Smooth muscle cell (in vitro differentiated cells): ENCODE measurements around the gene CDC7. TPM values are rescaled to one million over a fixed set of nuclear protein-coding genes. Genes with fewer than 3 reads are reported as not detected.

ENCODE experiments used
- DNase-seq: peaks from one replicate; lab custom pipeline; 2025; ENCODE audit not compliant: unreplicated experiment; lab: John Stamatoyannopoulos, UW
- H2AFZ ChIP-seq: fragments of 200-600 bp; sonication (generic); 2 replicates; pipeline ENCODE4 v1.6.0; 2016; ENCODE audit warnings: antibody characterized with exemption, low read depth, mild to moderate bottlenecking
- H3F3A ChIP-seq: fragments of 200-600 bp; sonication (generic); 2 replicates; pipeline ENCODE4 v1.6.0; 2017; ENCODE audit warnings: antibody characterized with exemption, low read depth
- H3K27ac ChIP-seq: fragments of 200-600 bp; sonication (generic); 2 replicates; pipeline ENCODE4 v1.5.1; 2016; ENCODE audit warnings: low read depth, mild to moderate bottlenecking
- H3K27me3 ChIP-seq: fragments of 200-600 bp; sonication (generic); 2 replicates; pipeline ENCODE4 v1.6.1; 2016; ENCODE audit warnings: low read depth, mild to moderate bottlenecking
- H3K36me3 ChIP-seq: fragments of 200-600 bp; sonication (generic); 2 replicates; pipeline ENCODE4 v1.5.1; 2016; ENCODE audit warnings: low read depth
- H3K4me1 ChIP-seq: fragments of 200-600 bp; sonication (generic); 2 replicates; pipeline ENCODE4 v1.5.1; 2016; ENCODE audit warnings: low read depth
- H3K4me2 ChIP-seq: fragments of 200-600 bp; sonication (generic); 2 replicates; pipeline ENCODE4 v1.6.0; 2016; ENCODE audit warnings: mild to moderate bottlenecking
- H3K4me3 ChIP-seq: fragments of 200-600 bp; sonication (generic); 2 replicates; pipeline ENCODE4 v1.5.1; 2016; ENCODE audit warnings: mild to moderate bottlenecking
- H3K79me2 ChIP-seq: fragments of 200-600 bp; sonication (generic); 2 replicates; pipeline ENCODE4 v1.6.0; 2016; ENCODE audit warnings: low read depth, mild to moderate bottlenecking
- H3K9ac ChIP-seq: fragments of 200-600 bp; sonication (generic); 2 replicates; pipeline ENCODE4 v1.6.0; 2016; ENCODE audit warnings: low read depth
- H3K9me3 ChIP-seq: fragments of 200-600 bp; sonication (generic); replicated peaks from 2 replicates; pipeline ENCODE4 v1.5.1; 2016; ENCODE audit warnings: low read depth
- H4K20me1 ChIP-seq: fragments of 200-600 bp; sonication (generic); 2 replicates; pipeline ENCODE4 v1.6.0; 2016; ENCODE audit warnings: low read depth
- CTCF ChIP-seq: fragments of 200-600 bp; sonication (generic); IDR thresholded peaks from 2 replicates; pipeline ENCODE4 v1.5.1; 2017; ENCODE audit warnings: borderline replicate concordance, mild to moderate bottlenecking, antibody characterized with exemption; ENCODE audit not compliant: insufficient read depth, poor library complexity, severe bottlenecking
- WGBS: methylation state at CpG from one replicate; pipeline ENCODE4 v1.1.7; 2016; ENCODE audit warnings: low lambda C conversion rate; 5-methylcytosine and 5-hydroxymethylcytosine counted together
- polyA plus RNA-seq: library from polyadenylated mRNA; unstranded; fragments of >200 nt; fragmentation: Nextera tagmentation; extraction: Ambion mirVana; gene quantifications from 2 replicates; pipeline ENCODE4 v1.2.1, GENCODE V29; 2016
- total RNA-seq: library from RNA; depleted of rRNA; stranded (reverse); fragments of >200 nt; gene quantifications from 2 replicates; pipeline ENCODE4 v1.2.3, GENCODE V29; 2014

The CDC7 gene
- total and polyA plus RNA-seq, 2 experiments from 2014 or later: 10.1 to 11.2 TPM

DNA sequence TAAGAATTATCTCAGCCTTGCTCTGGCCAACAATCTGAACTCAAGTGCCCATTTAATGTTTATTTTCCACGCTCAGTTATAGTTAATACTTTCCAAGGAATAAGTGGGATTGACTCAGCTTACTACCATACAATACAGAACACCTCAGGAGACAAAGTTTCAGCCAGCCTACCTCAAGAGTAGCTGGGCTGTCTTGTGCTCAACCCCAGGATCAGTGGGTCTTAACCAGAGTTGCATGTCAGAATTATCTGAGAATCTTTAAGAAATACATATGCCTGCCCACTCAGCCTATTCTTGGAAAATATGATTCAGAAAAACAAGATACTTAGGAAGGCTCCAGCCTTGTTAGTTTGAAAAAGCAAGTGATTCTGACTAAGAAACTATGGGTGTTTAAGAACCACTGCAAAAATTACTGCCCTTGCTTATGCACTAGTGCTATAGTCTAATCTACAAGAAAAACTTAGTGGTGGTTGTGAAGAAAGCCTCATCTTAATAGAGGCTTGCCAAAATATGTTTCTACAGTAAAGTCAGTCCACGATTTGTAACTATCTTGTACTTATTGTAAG, 20.4 kb downstream of the CDC7 start:
- no peaks in the 10 kb centered on the region for H4K20me1 ChIP-seq
- peaks cover 5% of the 10 kb centered on the region for H3K4me1 ChIP-seq
- DNase-seq: no peak
- H3K27me3 ChIP-seq: no peaks in the 10 kb centered on the region
- H3K4me3 ChIP-seq: no peak overlapping the region
- H2AFZ ChIP-seq: no peak overlapping the region
- WGBS: 65% methylated on average over 2 of the region's 2 CpGs
- H3K4me2 ChIP-seq: no peak overlapping the region
- H3F3A ChIP-seq: peaks cover 3% of the 10 kb centered on the region
- no peak for TF ChIP-seq CTCF
- no peaks in the 10 kb centered on the region for H3K9me3 ChIP-seq
- peak overlapping the region; percentile 14 for H3K27ac ChIP-seq
- H3K79me2 ChIP-seq: no peaks in the 10 kb centered on the region
- H3K9ac ChIP-seq: no peak overlapping the region
- no peaks in the 10 kb centered on the region for H3K36me3 ChIP-seq

GRCh38 chr1:91523482-91523881, 22.8 kb downstream of the CDC7 start:
- no peaks in the 10 kb centered on the region for H3K27me3 ChIP-seq
- no peak overlapping the region for H2AFZ ChIP-seq
- no peaks in the 10 kb centered on the region for H3F3A ChIP-seq
- DNase-seq: no peak
- WGBS: 80% methylated on average over 1 of the region's 1 CpG
- no peaks in the 10 kb centered on the region for H3K79me2 ChIP-seq
- no peak overlapping the region for H3K4me2 ChIP-seq
- H3K4me1 ChIP-seq: peaks cover 5% of the 10 kb centered on the region
- H3K9me3 ChIP-seq: no peaks in the 10 kb centered on the region
- H3K36me3 ChIP-seq: no peaks in the 10 kb centered on the region
- H4K20me1 ChIP-seq: no peaks in the 10 kb centered on the region
- no peak for TF ChIP-seq CTCF
- peak overlapping the region; percentile 14 for H3K27ac ChIP-seq
- H3K9ac ChIP-seq: no peak overlapping the region
- no peak overlapping the region for H3K4me3 ChIP-seq

DNA sequence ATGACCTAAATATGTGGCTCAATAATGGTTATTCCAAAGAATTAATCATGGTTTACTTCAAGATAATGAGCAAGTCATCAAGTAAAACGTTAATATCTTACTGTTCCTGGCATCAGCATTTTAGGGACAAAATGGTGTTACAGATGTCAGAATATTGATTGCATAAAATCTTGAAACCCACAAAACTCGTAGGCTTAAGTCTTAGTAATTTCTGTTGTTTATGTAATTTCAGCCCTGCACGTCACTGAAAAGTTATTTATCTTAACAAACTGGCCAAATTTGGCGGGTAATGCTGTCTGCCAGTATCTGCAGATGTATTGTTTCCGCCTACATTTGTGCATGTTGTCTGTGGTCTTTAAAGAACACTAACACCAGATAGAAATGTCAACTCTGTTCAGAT, 25.8 kb downstream of the CDC7 start:
- Histone ChIP-seq H3K9me3 (no peaks in the 10 kb centered on the region), H2AFZ (no peak overlapping the region), H3K27me3 (no peaks in the 10 kb centered on the region), H3K9ac (no peak overlapping the region), H4K20me1 (no peaks in the 10 kb centered on the region), H3K36me3 (no peaks in the 10 kb centered on the region), H3F3A (no peaks in the 10 kb centered on the region), H3K27ac (peak overlapping the region; percentile 68), H3K4me2 (peak overlapping the region; percentile 32), H3K79me2 (no peaks in the 10 kb centered on the region), H3K4me3 (no peak overlapping the region), H3K4me1 (peaks cover 5% of the 10 kb centered on the region)
- 30% methylated on average over 5 of the region's 5 CpGs for WGBS
- no peak for TF ChIP-seq CTCF
- no peak for DNase-seq

DNA sequence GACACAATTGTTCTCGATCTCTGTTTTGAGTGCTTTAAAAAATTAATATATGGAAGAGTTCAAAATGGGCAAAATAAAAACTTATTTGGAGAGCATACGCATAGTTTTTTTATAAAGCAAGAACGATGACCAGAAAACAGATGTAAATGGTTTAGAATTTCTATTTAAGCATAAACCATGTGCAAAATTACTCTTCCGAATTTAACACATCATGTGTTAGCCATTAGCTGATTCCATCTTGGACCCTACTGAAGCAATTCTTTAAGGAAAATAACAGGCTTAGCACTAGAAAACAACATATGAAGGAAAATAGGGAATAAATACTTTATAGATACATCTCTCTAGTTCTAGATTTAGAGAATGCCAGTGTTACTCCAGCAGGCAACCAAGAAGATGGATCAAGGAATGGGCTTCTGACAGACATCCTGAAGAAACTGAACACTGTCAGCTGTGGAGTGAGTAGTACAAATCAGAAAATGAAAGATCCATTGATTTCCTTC, 26.7 kb downstream of the CDC7 start:
- Histone ChIP-seq H3K4me3 (no peak overlapping the region), H4K20me1 (no peaks in the 10 kb centered on the region), H3K4me1 (peaks cover 5% of the 10 kb centered on the region), H3K79me2 (no peaks in the 10 kb centered on the region), H3K9ac (peak overlapping the region; percentile 4), H3K27me3 (no peaks in the 10 kb centered on the region), H3K27ac (peak overlapping the region; percentile 68), H3K9me3 (no peaks in the 10 kb centered on the region), H3K36me3 (no peaks in the 10 kb centered on the region), H2AFZ (no peak overlapping the region), H3F3A (no peaks in the 10 kb centered on the region), H3K4me2 (no peak overlapping the region)
- WGBS: 99% methylated on average over 4 of the region's 4 CpGs
- no peak for TF ChIP-seq CTCF
- no peak for DNase-seq
